ENCODE data around the gene ATP6V0A1. TPM values are rescaled to one million over a fixed set of nuclear protein-coding genes. Genes with fewer than 3 reads are reported as not detected.

The ATP6V0A1 gene
- total RNA-seq, 1 donor from 2014 or later = 78.6 TPM

- no peak overlapping the region for H2AFZ ChIP-seq (ENCODE audit: low read depth, low read length)
- TF ChIP-seq EZH2 (IDR thresholded peaks at IDR 0.05; ENCODE audit: insufficient read depth, low read length) (no peak), CTCF (IDR thresholded peaks at IDR 0.05; ENCODE audit: insufficient read depth, low read depth, low read length) (no peak)
- Mint-ChIP-seq H3K27ac (ENCODE audit: unreplicated experiment) (no peak overlapping the region), H3K4me3 (ENCODE audit: unreplicated experiment) (no peak overlapping the region), H3K27me3 (ENCODE audit: low read depth, unreplicated experiment) (no peaks in the 10 kb centered on the region), H3K36me3 (ENCODE audit: low read depth, unreplicated experiment) (peaks cover 3% of the 10 kb centered on the region), H3K9me3 (ENCODE audit: unreplicated experiment) (no peaks in the 10 kb centered on the region), H3K4me1 (ENCODE audit: low read depth, unreplicated experiment) (peaks cover 31% of the 10 kb centered on the region)
- H4K20me1 ChIP-seq (ENCODE audit: insufficient read depth, low read length) = no peaks in the 10 kb centered on the region
- FAIRE-seq (no peak), DNase-seq (ENCODE audit: low read depth) (no peak)
- H3K4me3 ChIP-seq (ENCODE audit: insufficient read depth, low read depth, low read length) = no peak overlapping the region
- H3K9ac ChIP-seq (ENCODE audit: low read length) = no peak overlapping the region
- H3K27me3 ChIP-seq (ENCODE audit: insufficient read depth, low read length) = no peaks in the 10 kb centered on the region
- H3K4me2 ChIP-seq (ENCODE audit: low read length) = no peak overlapping the region
- no peaks in the 10 kb centered on the region for H3K79me2 ChIP-seq (ENCODE audit: insufficient read depth, low read length)
- H3K4me1 ChIP-seq (ENCODE audit: insufficient read depth, low read length) = peaks cover 22% of the 10 kb centered on the region
- no peaks in the 10 kb centered on the region for H3K36me3 ChIP-seq (ENCODE audit: insufficient read depth, low read length)
- H3K9me3 ChIP-seq (ENCODE audit: insufficient read depth, low read depth, low read length) = no peaks in the 10 kb centered on the region
- no peak overlapping the region for H3K27ac ChIP-seq (ENCODE audit: low read depth, low read length)
Measured at GRCh38 chr17:42529061-42529460, 70.4 kb downstream of the ATP6V0A1 start.

- no peaks in the 10 kb centered on the region for H3K36me3 Mint-ChIP-seq (ENCODE audit: low read depth, unreplicated experiment)
- H3K9ac ChIP-seq (ENCODE audit: low read length) = no peak overlapping the region
- DNase-seq (ENCODE audit: low read depth) = no peak
- TF ChIP-seq CTCF (IDR thresholded peaks at IDR 0.05; ENCODE audit: insufficient read depth, low read depth, low read length) (no peak), EZH2 (IDR thresholded peaks at IDR 0.05; ENCODE audit: insufficient read depth, low read length) (no peak)
- peaks cover 21% of the 10 kb centered on the region for H3K4me1 Mint-ChIP-seq (ENCODE audit: low read depth, unreplicated experiment)
- no peak overlapping the region for H2AFZ ChIP-seq (ENCODE audit: low read depth, low read length)
- peaks cover 14% of the 10 kb centered on the region for H3K4me1 ChIP-seq (ENCODE audit: insufficient read depth, low read length)
- no peak overlapping the region for H3K27ac ChIP-seq (ENCODE audit: low read depth, low read length)
- no peaks in the 10 kb centered on the region for H3K79me2 ChIP-seq (ENCODE audit: insufficient read depth, low read length)
- H3K4me3 ChIP-seq (ENCODE audit: insufficient read depth, low read depth, low read length) = no peak overlapping the region
- no peaks in the 10 kb centered on the region for H3K9me3 ChIP-seq (ENCODE audit: insufficient read depth, low read depth, low read length)
- no peaks in the 10 kb centered on the region for H3K27me3 ChIP-seq (ENCODE audit: insufficient read depth, low read length)
- H3K27me3 Mint-ChIP-seq (ENCODE audit: low read depth, unreplicated experiment) = no peaks in the 10 kb centered on the region
- H3K27ac Mint-ChIP-seq (ENCODE audit: unreplicated experiment) = no peak overlapping the region
- H3K4me3 Mint-ChIP-seq (ENCODE audit: unreplicated experiment) = peak overlapping the region; percentile 40
- no peak overlapping the region for H3K4me2 ChIP-seq (ENCODE audit: low read length)
- no peak for FAIRE-seq
- H3K36me3 ChIP-seq (ENCODE audit: insufficient read depth, low read length) = no peaks in the 10 kb centered on the region
- no peaks in the 10 kb centered on the region for H3K9me3 Mint-ChIP-seq (ENCODE audit: unreplicated experiment)
- H4K20me1 ChIP-seq (ENCODE audit: insufficient read depth, low read length) = no peaks in the 10 kb centered on the region
Measured at GRCh38 chr17:42530952-42531454, 72.3 kb downstream of the ATP6V0A1 start.
